ENCODE measurements around the gene SHB. TPM values are rescaled to one million over a fixed set of nuclear protein-coding genes. Genes with fewer than 3 reads are reported as not detected.
A peak's percentile ranks its signal among the peaks of the same experiment; 100 is the strongest.

Gene SHB
- total and polyA plus RNA-seq, 2 of the 8 experiments (the other 6 are each of a cell fraction or from before 2014, with no cell fraction given) = 4.1 to 12.6 TPM

DNA sequence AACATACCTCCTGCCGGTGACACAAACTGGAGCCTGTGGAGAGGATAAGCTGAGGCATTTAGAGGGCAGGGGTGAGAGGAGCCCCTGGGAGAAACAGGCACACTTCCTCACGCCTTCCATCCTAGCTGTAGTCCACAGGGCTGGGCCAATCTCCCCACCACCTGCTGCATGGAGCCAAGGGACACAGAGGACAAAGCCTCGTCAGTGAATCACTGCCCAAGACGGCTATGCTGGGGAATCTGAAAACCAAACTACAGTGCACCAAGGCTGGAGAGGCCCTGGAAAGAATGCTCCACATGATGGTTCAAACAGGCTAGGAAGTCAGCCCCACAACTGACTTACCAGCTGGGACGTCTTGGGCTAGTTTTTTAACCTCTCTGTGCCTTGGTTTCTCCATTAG is 57.0 kb downstream of the SHB start:
- Histone ChIP-seq H4K20me1 (replicated peaks in 1 of 2; ENCODE audit: control insufficient read depth in 1 of 2, insufficient read depth in 2 of 2, low read length in 2 of 2) (peaks cover 2 to 3% of the 10 kb centered on the region in 2 experiments), H2BK120ac (replicated peaks; ENCODE audit: low read depth, low read length) (no peak overlapping the region), H2AK5ac (ENCODE audit: low read depth, low read length) (peak overlapping the region; percentile 77; the same call in 1 of the 2 replicates), H3K36me3 (ENCODE audit: control insufficient read depth in 2 of 4, insufficient read depth in 4 of 4, low read length in 3 of 4) (no peaks in the 10 kb centered on the region), H3K4me1 (replicated peaks in 1 of 4; ENCODE audit: control insufficient read depth in 3 of 4, insufficient read depth in 4 of 4, low read length in 3 of 4) (peaks cover 23 to 44% (median 31%) of the 10 kb centered on the region in 4 experiments), H3K4me2 (ENCODE audit: insufficient read depth in 1 of 2, low read depth in 2 of 2, low read length in 2 of 2) (no peak overlapping the region), H2BK12ac (ENCODE audit: low read depth, low read length) (peak overlapping the region; percentile 39; the same call in 1 of the 2 replicates), H2BK15ac (ENCODE audit: low read length) (peak overlapping the region; percentile 89), H3K4me3 (ENCODE audit: extremely low read depth in 1 of 4, insufficient read depth in 2 of 4, low read depth in 3 of 4, low read length in 4 of 4) (no peak overlapping the region), H3K27me3 (replicated peaks in 1 of 4; ENCODE audit: control insufficient read depth in 3 of 4, extremely low read depth in 1 of 4, insufficient read depth in 3 of 4, low read length in 3 of 4) (no peaks in the 10 kb centered on the region), H3K79me2 (ENCODE audit: control insufficient read depth in 1 of 2, insufficient read depth in 2 of 2, low read length in 2 of 2) (peaks cover 0 to 4% of the 10 kb centered on the region in 2 experiments; a peak in 1 of 4 replicates), H2AFZ (ENCODE audit: low read length) (no peak overlapping the region), H3K9me3 (ENCODE audit: insufficient read depth in 2 of 2, low read depth in 1 of 2, low read length in 1 of 2) (no peaks in the 10 kb centered on the region), H2BK20ac (ENCODE audit: low read length) (no peak overlapping the region), H3K56ac (replicated peaks; ENCODE audit: insufficient read length, low read depth, low read length) (no peak overlapping the region), H3K4ac (replicated peaks; ENCODE audit: insufficient read length, low read depth, low read length) (no peak overlapping the region), H3K23ac (ENCODE audit: insufficient read length) (no peak overlapping the region), H4K5ac (ENCODE audit: insufficient read length, low read depth, low read length) (no peak overlapping the region), H3K79me1 (ENCODE audit: low read depth, low read length) (peaks cover 9% of the 10 kb centered on the region; the same call in 1 of the 2 replicates), H3K23me2 (ENCODE audit: low read depth, low read length) (no peaks in the 10 kb centered on the region), H3K14ac (ENCODE audit: insufficient read length) (no peak overlapping the region), H2BK5ac (ENCODE audit: low read depth, low read length) (no peak overlapping the region; the same call in 1 of the 2 replicates), H3K18ac (ENCODE audit: extremely low read depth, low read length) (no peak overlapping the region), H3K27ac (ENCODE audit: low read depth, low read length) (no peak overlapping the region), H3K9ac (replicated peaks in 1 of 4; ENCODE audit: extremely low read depth in 1 of 4, low read depth in 3 of 4, low read length in 3 of 4) (no peak overlapping the region), H4K91ac (replicated peaks; ENCODE audit: insufficient read length, low read length) (no peak overlapping the region), H4K8ac (ENCODE audit: extremely low read depth, insufficient read depth, low read length) (no peak overlapping the region)
- CTCF ChIA-PET (ENCODE audit: partially characterized antibody) = interaction anchor here (0.6 to 1.6 kb wide), 6 partner anchors 45 to 98 kb away, joined by 3 to 7 read pairs (median 4); no protein-coding TSS in a partner anchor
- TF ChIP-seq PHF8 (conservative IDR thresholded peaks at IDR 0.05; ENCODE audit: low read depth, low read length) = no peak
- no peak for TF ChIP-seq KDM5A (IDR thresholded peaks at IDR 0.05; ENCODE audit: low read length)
- TF ChIP-seq, protein P1, sequence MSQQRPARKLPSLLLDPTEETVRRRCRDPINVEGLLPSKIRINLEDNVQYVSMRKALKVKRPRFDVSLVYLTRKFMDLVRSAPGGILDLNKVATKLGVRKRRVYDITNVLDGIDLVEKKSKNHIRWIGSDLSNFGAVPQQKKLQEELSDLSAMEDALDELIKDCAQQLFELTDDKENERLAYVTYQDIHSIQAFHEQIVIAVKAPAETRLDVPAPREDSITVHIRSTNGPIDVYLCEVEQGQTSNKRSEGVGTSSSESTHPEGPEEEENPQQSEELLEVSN (IDR thresholded peaks at IDR 0.05) = no peak
- TF ChIP-seq, protein P2, sequence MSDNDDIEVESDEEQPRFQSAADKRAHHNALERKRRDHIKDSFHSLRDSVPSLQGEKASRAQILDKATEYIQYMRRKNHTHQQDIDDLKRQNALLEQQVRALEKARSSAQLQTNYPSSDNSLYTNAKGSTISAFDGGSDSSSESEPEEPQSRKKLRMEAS (IDR thresholded peaks at IDR 0.05) = no peak
- TF ChIP-seq HDAC2 (IDR thresholded peaks at IDR 0.05; ENCODE audit: borderline replicate concordance in 1 of 2, low read depth in 2 of 2, low read length in 2 of 2) = no peak
- POLR2A ChIA-PET (ENCODE audit: partially characterized antibody) = no interaction called here
- FAIRE-seq = no peak
- DNase-seq (ENCODE audit: low read depth in 1 of 2, low spot score in 2 of 2) = no peak
- WGBS, 2 experiments (ENCODE audit: extremely low coverage in 1 of 2, insufficient coverage in 1 of 2, insufficient read length in 1 of 2, insufficient replicate concordance in 2 of 2, low coverage in 1 of 2, low lambda C conversion rate in 2 of 2, missing lambda C conversion rate in 1 of 2) = 84% methylated on average over 5 of the region's 5 CpGs; no CpG with 5 or more reads in 1 of the 2 experiments
